ENCODE data around the gene CCNDBP1. TPM values are rescaled to one million over a fixed set of nuclear protein-coding genes. Genes with fewer than 3 reads are reported as not detected.
"Not testable (repeated sequence)": the region's sequence is repeated elsewhere in the genome, so short reads cannot be mapped to it uniquely, and the experiment has no call there.

The CCNDBP1 gene
- total RNA-seq (2014; rRNA removed; shearing (Covaris generic)) = 89.4 and 90.1 TPM in 2 replicates

- peak; percentile 94 for DNase-seq (ENCODE audit: low read depth)
These were observed at the start of gene CCNDBP1 for GRCh38 chr15:43185157-43186002. Gene CCNDBP1 (plus strand): TSS chr15:43185403. CDS start chr15:43185499, 96 bp downstream.

GRCh38 chr15:43143203-43143941, 41.8 kb upstream of the CCNDBP1 start:
- DNase-seq (ENCODE audit: low read depth) = no peak

- no peak for DNase-seq (ENCODE audit: low read depth)
These were observed 40.7 kb upstream of the CCNDBP1 start for GRCh38 chr15:43144512-43144911.

GRCh38 chr15:43146184-43146583, 39.0 kb upstream of the CCNDBP1 start:
- DNase-seq (ENCODE audit: low read depth) = no peak

GRCh38 chr15:43150191-43150929, 34.8 kb upstream of the CCNDBP1 start:
- DNase-seq (ENCODE audit: low read depth) = peak; percentile 95

- no peak for DNase-seq (ENCODE audit: low read depth)
These were observed 33.5 kb upstream of the CCNDBP1 start for GRCh38 chr15:43151688-43152087.

- no peak for DNase-seq (ENCODE audit: low read depth)
These were observed 31.9 kb upstream of the CCNDBP1 start for GRCh38 chr15:43153269-43153668.

GRCh38 chr15:43165801-43166325, 19.3 kb upstream of the CCNDBP1 start:
- DNase-seq (ENCODE audit: low read depth) = no peak

GRCh38 chr15:43167261-43167660, 17.9 kb upstream of the CCNDBP1 start:
- DNase-seq (ENCODE audit: low read depth) = not testable (repeated sequence)

GRCh38 chr15:43168192-43169107, 16.8 kb upstream of the CCNDBP1 start:
- peak; percentile 82 for DNase-seq (ENCODE audit: low read depth)

- DNase-seq (ENCODE audit: low read depth) = no peak
These were observed 15.3 kb upstream of the CCNDBP1 start for GRCh38 chr15:43169888-43170287.

- DNase-seq (ENCODE audit: low read depth) = not testable (repeated sequence)
These were observed 9.4 kb upstream of the CCNDBP1 start for GRCh38 chr15:43175656-43176309.

GRCh38 chr15:43177147-43177546, 8.1 kb upstream of the CCNDBP1 start:
- DNase-seq (ENCODE audit: low read depth) = not testable (repeated sequence)

GRCh38 chr15:43183270-43183669, 1.9 kb upstream of the CCNDBP1 start:
- no peak for DNase-seq (ENCODE audit: low read depth)

- DNase-seq (ENCODE audit: low read depth) = no peak
These were observed 637 bp upstream of the CCNDBP1 start for GRCh38 chr15:43184407-43185124.

GRCh38 chr15:43186003-43186353, 775 bp downstream of the CCNDBP1 start:
- no peak for DNase-seq (ENCODE audit: low read depth)

GRCh38 chr15:43187544-43188155, 2.4 kb downstream of the CCNDBP1 start:
- DNase-seq (ENCODE audit: low read depth) = peak; percentile 66

- DNase-seq (ENCODE audit: low read depth) = no peak
These were observed 4.1 kb downstream of the CCNDBP1 start for GRCh38 chr15:43189296-43189695.

- no peak for DNase-seq (ENCODE audit: low read depth)
These were observed 5.0 kb downstream of the CCNDBP1 start for GRCh38 chr15:43190178-43190577.

Measured in RPMI7951 (cell line).